DMS79 treated with DMSO at 0.1 percent for 48 hours (cell line): Measurements from ENCODE around the gene AXIN1.
"Not testable (repeated sequence)": the region's sequence is repeated elsewhere in the genome, so short reads cannot be mapped to it uniquely, and the experiment has no call there.

Source experiments
- DNase-seq: peaks from one replicate; lab custom pipeline; 2025; lab: John Stamatoyannopoulos, UW

The AXIN1 gene

DNA sequence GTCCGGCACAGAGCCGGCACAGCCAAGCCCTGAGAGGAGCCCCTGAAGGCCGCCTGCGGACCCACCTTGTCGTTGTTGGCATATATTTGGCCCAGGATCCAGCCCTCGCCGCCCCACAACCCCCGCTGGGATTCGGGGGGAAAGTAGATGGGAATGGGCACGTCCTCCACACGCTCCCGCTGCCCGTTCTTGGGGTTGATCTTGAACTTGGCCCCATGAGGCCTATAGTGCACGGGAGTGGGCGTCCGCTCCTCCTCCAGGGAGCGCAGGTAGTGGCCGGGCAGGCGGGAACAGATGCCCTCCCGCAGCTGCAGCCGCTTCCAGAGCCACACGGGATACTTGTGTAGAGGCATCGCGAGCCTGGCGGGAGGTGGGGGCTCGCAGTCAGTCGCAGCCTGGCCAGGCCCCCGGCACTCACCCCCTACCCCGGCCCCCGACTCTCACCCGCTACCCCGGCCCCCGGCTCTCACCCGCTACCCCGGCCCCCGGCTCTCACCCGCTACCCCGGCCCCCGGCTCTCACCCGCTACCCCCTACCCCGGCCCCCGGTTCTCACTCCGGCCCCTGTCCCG lies 17.4 kb upstream of the AXIN1 start:
- DNase-seq = no peak

DNA sequence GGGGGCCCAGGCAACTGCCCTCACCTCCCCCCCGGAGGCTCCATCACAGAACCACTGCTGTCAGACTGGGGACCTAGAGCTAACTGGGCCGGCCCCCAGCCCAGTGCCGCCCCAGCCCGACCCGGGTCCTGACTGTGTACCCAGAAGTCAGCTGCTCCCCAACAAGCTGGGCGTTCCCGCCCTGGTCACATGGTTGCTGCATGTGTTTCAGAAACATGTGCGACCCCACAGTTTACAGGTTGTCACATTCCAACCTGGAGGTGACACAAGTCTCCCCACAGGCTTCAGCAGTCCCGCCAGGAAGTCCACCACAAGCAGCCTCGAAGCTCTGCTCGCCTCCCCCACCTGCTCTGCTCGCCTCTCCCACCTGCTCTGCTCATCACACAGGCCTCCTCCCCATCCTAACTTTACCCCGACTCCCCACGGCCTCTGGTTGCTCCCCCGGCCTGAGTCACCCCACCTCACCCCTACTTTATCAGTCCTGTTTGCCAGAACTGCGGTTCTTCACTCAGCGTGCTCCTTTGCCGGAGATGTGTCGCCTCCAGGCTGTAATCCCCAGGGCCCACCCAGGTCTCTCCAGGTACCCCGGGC lies 16.8 kb upstream of the AXIN1 start:
- DNase-seq = no peak

DNA sequence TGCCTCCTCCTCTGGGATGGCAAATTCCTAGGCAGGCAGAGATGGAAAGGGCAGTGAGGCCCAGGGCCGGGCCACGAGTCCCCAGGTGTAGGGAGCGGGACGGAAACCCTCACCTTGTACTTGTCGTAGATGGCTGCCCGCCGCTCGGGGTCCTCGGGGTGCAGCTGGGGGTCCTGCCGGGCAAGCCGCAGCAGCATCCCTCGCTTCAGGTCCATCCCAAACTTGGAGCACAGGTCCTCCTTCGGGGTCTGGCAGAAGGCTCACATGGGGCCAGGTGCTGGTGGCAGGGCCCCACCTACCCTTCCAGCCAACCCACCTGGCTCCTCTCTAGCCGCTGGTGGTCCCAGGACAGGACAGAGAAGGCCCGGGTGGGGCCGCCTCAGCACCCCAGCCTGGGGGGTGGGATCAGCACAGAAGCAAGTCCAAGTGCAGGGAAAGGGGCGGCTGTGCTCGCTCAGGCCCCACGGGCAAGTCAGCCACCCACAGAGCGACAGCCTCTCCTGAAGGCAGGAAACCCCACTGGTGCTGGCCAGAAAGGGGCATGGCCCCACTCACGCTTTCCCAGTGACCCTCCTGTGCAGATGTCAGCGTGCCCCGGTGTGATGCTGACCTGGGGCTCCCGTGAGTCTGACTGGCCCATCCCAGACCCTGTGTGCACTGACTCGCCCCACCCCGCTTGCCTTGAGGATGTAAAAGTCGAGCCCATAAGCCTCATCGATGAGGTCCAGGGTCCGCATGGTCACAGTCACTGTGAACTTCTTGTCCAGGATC lies 16.1 kb upstream of the AXIN1 start:
- DNase-seq = no peak

DNA sequence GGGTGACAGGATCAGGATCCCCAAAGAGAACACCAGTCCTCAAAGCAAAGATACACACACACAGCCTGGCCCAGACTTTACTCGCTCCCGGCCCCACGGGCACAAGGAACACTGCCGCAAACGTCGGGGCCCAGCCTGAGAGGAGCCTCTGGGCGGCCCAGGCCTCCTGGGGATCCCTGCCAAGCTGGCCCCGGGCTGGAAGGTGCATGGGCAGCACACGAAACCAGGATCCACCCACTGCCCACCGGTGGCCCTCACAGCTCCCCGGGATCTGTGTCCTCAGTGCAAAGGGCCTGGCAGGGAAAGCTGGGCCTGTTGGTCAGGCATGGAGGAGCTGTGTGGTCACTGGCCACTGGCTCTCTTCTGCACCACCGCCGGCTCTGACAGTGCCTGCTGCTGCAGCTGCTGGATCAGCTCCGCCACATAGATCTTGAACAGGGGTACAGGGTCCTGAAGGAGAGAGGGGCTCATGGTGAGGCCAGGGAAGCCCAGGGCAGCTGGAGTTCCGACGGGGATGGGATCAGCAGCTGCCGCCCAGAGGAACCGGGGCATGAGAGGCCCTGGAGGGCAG lies 14.9 kb upstream of the AXIN1 start:
- DNase-seq = no peak

DNA sequence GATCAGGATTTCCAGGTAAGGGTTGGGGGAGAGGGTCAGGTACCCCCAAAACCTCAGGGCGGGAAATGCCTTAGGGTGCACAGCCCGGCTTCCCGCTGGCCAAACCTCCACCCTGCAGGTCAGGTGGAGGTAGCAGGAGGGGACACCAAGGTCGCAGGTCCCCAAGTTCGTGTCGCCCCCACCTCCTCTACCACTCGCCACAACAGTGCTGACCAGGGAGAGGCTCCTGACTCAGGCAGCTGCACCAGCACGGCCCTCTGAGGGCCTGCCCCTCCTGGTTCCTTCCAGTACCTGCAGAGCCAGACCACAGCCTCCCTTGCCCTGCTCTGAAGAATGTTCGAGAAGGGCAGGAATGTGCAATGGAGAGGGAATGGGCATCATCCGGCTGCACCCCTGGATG lies 14.0 kb upstream of the AXIN1 start:
- no peak for DNase-seq

DNA sequence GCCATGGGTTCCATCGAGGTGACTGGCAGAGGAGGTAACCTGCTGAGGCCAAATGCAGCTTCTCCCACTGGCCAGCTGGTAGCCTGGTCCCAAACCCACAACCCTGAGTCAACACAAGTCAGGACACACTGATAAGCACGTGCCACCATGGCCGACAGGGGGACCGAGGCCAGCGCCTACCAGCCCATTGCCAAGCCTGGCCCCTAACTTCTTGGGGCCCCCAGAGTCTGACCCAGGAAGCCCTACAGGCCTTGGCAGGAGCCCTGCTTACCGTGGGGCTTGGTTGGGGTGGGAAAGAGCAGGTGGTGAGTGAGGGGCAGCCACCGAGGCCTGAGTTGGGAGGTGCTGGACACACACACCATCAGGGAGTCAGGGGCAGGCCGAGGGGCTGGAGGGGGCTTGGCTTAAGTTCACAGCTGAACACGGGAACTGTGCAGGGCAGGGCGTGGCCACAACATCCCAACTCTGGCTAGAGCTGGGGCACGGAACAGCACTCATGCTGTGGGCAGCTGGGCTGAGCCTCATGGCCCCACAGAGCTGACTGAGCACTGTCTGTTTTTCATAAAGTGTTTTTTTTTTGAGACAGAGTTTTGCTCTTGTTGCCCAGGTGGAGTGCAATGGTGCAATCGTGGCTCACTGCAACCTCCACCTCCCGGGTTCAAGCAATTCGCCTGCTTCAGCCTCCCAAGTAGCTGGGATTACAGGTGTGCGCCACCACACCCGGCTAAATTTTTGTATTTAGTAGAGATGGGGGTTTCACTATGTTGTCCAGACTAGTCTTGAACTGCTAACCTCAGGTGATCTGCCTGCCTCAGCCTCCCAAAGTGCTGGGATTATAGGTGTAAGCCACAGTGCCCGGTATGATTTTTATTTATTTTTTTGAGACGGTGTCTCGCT lies 12.3 kb upstream of the AXIN1 start:
- DNase-seq = no peak

DNA sequence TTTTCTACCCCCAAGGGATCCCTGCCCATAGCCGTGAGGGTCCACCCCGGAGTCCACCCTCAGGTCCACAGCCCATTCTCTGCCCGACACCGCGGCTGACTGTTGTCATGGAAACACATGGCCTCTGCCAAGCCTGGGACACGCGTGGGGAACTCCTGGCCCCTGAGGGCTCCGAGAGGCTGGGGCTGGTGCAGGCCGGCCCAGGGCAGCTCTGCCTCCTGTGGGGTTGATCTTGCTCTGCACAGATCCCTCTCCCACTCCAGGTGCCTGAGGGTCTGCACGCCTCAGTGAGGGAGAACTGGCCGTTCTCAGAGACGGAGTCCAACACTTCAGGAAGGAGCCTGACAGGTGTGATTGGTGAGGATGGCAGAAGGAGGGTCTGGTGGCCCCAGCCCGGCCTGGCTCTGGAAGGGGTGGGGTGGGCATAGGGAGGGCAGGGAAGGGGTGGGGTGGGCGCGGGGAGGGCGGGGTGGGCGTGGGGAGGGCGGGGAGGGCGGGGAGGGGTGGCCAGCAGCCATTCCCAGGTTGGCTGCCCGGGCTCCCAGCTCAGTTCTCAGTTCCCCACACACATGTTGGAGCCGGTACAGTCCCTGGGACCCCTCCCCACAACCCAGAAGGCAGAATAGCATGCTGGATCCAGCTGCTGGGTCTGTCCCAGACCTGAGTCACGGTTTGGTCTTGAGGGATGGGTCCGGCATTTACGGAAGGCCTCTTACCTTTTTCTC lies 11.4 kb upstream of the AXIN1 start:
- no peak for DNase-seq

DNA sequence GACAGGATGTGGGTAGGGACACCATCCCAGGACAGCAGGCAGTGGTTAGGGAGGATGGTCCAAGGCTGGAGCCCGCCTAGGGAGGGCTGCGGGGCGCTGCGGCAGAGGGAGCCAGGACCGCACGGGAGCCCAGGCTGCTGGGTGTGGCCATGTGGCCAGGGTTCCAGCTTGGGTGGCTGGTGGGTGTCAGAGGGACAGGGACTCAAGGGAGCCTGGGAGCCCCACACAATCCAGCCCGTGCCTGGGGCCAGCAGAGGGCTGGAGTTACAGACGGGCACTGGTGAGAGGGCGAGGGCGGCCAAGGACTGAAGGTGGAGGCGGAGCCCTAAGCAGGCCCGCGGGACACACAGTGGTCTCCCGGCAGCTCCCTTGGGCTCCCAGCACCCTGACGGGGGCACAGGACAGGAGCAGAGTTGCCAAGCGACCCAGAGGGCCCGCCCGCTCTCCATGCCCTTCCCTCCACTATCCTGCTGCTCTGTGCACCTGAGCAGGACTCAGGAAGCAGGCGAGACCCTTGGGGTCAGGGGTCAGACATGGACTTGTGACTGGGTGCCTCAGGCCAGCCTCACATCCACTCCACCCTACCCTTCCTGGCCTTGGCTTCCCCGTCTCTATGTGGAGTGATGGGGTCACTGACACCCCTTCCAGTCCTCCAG lies 10.7 kb upstream of the AXIN1 start:
- no peak for DNase-seq

DNA sequence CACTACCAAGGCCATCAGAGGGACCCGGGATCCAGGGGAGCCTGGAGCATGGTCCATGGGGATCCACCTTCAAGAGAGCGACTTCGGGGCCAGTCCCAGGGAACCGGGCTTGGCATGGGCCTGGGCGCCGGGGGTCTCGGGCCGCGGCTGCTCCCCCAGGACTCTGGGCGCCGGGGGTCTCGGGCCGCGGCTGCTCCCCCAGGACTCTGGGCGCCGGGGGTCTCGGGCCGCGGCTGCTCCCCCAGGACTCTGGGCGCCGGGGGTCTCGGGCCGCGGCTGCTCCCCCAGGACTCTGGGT lies 10.1 kb upstream of the AXIN1 start:
- DNase-seq = not testable (repeated sequence)

DNA sequence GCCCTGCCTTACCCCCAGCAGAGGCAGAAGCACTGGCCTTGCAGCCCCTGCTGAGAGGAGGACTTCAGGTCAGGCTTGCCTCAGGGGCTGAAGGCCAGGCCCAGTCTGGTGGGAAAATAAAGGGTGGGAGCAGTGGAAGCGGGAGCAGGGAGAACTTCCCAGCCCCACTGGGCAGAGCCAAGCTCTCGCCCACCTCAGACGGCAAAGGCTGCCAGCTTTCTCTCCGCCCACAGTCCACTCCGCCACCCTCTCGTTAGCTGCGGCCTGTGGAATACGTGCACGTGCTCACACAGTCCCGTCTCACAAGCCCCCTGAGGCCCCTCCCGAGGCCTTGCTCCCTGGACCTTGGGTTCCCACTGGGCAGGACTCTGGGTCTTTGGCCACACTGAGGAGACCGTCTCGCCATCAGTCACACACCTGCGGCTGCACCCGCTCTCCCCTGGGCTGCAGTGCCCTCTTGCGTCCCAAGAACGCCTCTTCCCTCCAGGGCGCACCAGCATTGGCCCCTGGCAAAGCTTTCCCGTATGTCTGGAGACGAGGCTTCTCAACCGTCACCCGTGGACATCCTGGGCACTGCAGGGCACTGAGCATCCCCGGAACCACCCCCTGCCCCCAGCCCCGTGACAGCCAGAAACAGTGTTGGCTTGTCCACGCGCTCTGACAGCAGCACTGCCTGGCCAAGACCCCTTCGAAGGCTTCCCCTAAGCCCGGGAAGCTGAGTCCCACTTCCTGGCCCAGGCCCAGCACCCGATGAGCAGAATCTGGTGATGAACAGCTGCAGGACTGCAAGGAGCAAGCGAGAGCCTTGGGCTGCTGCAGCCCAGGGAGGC lies 9.6 kb upstream of the AXIN1 start:
- peak; percentile 53 for DNase-seq

DNA sequence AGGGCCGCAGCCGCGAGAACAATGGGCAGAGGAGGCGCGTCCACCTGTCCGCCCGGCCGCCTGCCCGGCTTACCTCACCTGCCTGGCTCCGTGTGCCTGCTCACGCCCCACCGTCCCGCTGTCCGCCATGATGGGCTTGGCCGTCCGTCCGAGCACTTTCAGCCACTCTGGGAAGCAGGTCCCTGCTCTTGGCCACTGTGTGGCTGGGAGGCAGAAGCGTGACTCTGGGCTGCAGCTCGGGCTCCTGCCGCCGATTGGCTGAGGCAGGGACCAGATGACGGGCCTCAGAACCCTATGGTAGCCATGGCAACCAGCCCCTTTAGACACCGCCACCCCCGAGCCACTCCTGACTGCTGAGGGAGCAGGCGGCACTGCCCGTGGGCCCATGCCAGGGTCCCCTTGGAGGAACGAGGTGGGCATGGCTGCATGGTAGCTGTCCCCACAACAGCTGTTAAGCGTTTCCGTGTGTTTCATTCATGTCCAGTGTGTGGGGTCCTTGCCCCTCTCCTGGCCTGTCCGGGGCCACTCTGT lies 8.9 kb upstream of the AXIN1 start:
- no peak for DNase-seq

DNA sequence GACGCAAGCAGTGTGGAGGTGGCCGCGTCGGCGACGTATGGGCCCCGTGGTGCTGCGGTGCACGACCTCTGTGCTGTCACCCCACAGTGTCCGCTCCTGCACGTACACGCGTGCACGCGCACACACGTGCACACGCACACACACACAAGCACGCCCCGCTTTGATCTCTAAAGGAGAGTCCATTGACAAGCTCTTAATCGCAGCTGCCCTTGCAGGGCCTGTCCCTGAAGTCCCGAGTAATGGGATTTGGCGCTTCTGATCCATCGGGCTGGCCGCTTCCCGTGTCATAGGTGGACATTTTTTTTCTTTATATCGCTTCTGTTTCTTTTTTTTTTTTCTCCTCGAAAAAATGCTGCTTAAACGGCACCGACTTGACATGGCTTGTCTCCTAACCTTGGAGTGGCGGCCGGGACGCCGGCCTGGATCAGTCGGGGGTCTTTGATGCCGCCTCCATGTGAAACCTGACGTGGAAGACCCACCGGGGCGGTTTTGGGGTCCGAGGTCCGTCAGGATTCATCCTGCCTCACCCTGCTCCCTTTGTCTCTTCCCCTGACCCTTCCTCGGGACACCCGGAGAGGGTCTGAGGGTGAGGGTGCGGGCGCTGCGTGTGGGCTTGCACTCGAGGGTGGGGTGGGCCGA lies 8.3 kb upstream of the AXIN1 start:
- DNase-seq = no peak

DNA sequence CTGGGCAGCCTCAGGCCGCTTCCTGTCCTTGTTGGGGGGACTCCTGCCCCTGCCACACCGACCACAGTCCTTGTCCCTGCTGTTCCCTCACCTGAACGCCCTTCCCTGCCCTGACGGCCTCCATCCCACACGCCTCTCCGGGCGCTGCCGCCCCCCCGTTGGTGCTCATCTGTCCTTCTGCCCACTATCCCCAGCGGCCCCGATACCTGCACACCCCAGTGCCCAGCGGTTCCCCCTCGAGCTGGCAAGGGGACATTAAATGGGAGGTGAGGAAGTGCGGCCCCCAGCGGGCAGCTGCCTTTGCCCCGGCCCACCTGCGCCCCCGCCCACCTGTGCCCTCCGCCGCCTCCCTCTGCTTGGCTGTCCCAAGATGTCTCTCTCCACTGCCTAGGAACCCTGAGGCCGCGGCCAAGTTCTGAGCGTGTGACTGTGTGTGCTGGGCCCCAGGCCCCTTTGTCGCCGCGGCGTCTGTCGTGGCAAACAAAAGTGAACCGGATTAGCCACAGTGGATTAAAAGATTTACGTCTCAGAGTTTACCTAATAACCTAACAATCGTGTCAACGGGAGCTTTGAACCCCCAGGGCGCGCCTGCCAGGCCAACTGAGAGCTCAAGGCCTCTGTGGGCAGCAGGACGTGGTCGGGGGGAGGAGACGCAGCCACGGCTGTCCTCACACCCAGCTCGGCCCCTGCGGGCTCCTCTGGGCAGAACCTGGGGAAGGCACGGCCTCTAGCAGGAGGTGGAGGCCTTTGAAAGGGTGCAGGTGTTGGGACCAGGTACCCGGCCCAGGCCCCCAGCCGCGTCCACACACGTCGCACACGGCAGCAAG lies 7.6 kb upstream of the AXIN1 start:
- no peak for DNase-seq

DNA sequence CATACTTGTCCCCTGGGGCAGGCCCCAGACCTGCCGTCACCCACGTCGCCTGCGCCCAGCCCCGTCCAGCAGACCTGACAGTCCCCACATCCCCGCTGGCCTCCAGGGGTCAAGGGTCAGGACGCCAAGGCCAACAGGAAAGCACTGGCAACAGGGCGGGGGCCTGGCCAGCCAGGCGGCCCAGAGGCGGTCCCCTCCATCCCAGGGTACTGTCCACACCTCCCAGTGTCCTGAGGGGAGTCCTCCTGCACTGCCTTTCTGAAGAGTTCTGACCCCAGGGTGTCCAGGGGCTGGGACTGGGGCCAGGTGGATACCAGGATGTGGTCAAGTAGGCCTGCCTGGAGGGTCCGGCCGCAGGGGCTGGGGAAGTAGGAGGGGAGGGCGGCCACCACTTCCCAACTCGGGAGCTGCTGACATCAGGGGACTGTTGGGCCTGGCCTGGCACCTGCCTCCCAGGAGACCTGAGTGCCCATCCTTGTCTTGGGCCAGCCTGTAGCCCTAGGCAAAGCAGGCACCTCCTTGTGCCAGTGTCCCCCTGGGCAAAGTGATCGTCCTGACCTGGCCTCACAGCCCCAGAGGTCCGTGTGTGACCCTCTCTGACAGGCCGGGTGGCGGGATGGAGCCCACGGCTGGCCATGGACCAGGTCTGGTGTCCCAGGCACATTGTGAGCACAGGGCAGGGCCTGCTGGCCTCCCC lies 6.7 kb upstream of the AXIN1 start:
- no peak for DNase-seq

DNA sequence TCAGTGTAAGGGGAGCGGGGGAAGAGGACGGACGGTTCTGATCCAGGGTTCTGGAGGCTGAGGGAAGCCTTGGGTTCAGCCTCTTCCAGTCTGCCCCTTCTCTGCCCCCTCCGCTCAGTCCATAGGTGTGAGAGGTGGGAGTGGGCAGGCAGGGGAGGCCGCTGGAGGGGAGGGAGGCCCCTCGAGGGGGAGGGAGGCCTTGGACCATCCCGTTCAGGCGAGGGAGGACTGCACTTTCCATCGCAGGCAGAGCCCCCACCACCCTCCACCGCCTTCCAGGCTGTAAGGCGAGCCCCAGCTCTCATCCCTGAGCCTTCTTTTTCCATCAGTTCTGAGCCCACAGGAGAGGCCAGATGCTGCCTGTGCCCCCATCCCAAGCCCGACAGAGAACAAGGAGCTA lies 4.2 kb upstream of the AXIN1 start:
- DNase-seq = no peak

DNA sequence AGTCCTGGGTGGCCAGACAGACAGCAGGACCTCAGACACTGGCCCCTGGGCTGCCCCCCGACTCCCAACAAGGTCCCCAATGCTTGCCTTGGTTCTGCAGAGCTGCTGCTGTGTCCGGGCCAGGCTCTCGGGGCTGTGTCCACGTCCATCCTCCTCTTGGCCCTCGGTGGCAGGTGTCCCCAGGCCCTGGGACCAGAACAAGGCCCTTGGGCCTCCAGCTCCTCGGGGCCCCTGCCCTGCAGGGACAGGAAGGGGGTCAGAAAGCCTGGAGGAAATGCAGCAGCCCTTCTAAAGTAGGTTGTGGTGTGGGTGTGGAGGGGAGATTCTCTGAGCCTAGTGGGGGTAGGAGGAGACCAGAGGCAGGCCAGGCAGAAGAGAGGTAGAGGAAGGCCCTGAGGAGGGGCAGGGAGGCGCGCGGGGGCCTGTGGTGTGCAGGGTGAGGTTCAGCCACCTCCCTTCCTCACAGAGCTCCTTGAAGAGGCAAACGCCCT lies 2.5 kb upstream of the AXIN1 start:
- DNase-seq = no peak

DNA sequence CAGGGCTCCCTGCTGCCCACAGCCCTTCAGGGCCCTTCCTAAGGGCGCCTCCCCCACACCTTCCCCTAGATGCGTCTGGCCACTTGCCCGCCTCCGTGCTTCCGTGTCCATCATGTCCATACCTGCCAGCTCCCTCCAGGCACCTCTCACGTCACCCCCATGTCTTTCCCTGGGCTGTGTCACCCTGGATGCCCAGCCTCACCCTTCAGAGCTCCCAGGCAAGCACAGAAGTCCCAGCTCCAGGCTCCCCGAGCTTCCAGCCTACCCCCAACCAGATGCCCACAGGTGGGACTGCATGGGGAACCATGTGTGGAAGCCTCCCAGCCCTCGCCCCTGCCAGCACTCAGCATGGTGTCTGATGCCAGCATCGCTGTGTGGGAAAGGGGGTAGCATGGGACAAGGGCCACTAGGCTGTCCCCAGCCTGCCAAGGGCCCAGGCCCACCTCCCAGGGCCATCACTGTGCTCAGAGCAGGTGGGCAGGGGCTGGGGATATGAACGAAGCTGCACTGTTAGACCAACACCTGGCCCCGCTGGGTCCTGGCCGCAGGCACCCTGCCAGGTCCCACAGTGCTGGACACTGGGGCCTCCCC lies 1.9 kb upstream of the AXIN1 start:
- DNase-seq = no peak
